Measurements from ENCODE around the gene NKAPD1. TPM values are rescaled to one million over a fixed set of nuclear protein-coding genes. Genes with fewer than 3 reads are reported as not detected.

NKAPD1 gene
- total and polyA plus RNA-seq, 2 of the 4 experiments (the other 2 are of a cell fraction), result 8.4 to 17.2 TPM

DNA sequence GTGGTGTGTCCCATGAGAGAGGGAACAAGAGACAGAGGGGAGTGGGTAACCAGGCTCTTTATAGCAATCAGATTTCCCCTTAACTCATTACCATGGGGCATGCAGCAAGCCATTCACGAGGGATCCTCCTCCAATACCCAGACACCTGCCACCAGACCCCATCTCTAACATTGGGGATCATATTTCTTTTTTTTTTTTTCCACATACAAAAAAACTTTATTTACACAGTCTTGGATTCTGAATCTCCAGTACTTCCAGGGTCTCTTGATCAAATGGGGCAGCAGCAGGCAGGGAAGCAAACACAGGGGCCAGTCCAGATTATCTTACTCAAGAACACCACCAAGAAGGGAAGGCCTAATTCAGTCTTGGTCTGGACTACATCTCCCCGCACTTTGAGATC, 44.6 kb upstream of the NKAPD1 start:
- no peaks in the 10 kb centered on the region for H3K4me1 ChIP-seq (ENCODE audit: control insufficient read depth, insufficient read depth, low read length)
- DNase-seq (no peak), ATAC-seq (ENCODE audit: low read depth) (no peak)
- 80% methylated on average over 1 of the region's 2 CpGs; no CpG with 5 or more reads in 1 of the 2 experiments for WGBS, 2 experiments (ENCODE audit: extremely low coverage in 2 of 2, insufficient read length in 1 of 2)
- H2AFZ ChIP-seq (replicated peaks; ENCODE audit: low read length, poor library complexity), result no peak overlapping the region
- H3K9me1 ChIP-seq (ENCODE audit: insufficient read depth, low read length), result no peaks in the 10 kb centered on the region
- no peak overlapping the region for H4K91ac ChIP-seq (ENCODE audit: insufficient read depth, low read depth, low read length)
- H3K4ac ChIP-seq (ENCODE audit: low read depth, low read length), result no peak overlapping the region
- H3K27me3 ChIP-seq (ENCODE audit: control insufficient read depth, insufficient read depth, low read length), result no peaks in the 10 kb centered on the region
- H2AK9ac ChIP-seq (replicated peaks; ENCODE audit: low read depth, low read length, poor library complexity), result no peak overlapping the region
- H4K8ac ChIP-seq (ENCODE audit: low read depth in 2 of 2, low read length in 2 of 2), result no peak overlapping the region
- no peaks in the 10 kb centered on the region for H4K20me1 ChIP-seq (ENCODE audit: insufficient read depth, low read length)
- POLR2A ChIA-PET (ENCODE audit: unreplicated experiment), result no interaction called here
- H3K4me2 ChIP-seq (ENCODE audit: low read depth, low read length), result no peak overlapping the region
- dilution Hi-C loops (cut with HindIII; ENCODE audit: low sequenced_read_pairs, unreplicated experiment) (no loop called here), in situ Hi-C loops (cut with MboI; ENCODE audit: low sequenced_read_pairs) (no loop called here), intact Hi-C loops (cut with micrococcal nuclease) (no loop called here)
- no peak for TF ChIP-seq RCOR1 (IDR thresholded peaks at IDR 0.05; ENCODE audit: insufficient replicate concordance, low read length)
- TF ChIP-seq MXI1 (IDR thresholded peaks at IDR 0.05; ENCODE audit: borderline replicate concordance, low read depth, low read length), result no peak
- TF ChIP-seq NFE2L2 (IDR thresholded peaks at IDR 0.05; ENCODE audit: low read depth, low read length), result no peak
- no peak for TF ChIP-seq RFX5 (IDR thresholded peaks at IDR 0.05; ENCODE audit: low read depth, low read length)
- no peak for TF ChIP-seq SMC3 (IDR thresholded peaks at IDR 0.05; ENCODE audit: low read depth, low read length)
- TF ChIP-seq, protein P1, sequence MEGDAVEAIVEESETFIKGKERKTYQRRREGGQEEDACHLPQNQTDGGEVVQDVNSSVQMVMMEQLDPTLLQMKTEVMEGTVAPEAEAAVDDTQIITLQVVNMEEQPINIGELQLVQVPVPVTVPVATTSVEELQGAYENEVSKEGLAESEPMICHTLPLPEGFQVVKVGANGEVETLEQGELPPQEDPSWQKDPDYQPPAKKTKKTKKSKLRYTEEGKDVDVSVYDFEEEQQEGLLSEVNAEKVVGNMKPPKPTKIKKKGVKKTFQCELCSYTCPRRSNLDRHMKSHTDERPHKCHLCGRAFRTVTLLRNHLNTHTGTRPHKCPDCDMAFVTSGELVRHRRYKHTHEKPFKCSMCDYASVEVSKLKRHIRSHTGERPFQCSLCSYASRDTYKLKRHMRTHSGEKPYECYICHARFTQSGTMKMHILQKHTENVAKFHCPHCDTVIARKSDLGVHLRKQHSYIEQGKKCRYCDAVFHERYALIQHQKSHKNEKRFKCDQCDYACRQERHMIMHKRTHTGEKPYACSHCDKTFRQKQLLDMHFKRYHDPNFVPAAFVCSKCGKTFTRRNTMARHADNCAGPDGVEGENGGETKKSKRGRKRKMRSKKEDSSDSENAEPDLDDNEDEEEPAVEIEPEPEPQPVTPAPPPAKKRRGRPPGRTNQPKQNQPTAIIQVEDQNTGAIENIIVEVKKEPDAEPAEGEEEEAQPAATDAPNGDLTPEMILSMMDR (conservative IDR thresholded peaks at IDR 0.05; ENCODE audit: low read depth, low read length), result no peak
- no peak for TF ChIP-seq FOS (IDR thresholded peaks at IDR 0.05; ENCODE audit: low read depth, low read length)
- peaks cover 14 to 32% of the 10 kb centered on the region in 2 experiments for H3K79me1 ChIP-seq (ENCODE audit: low read depth in 1 of 2, low read length in 2 of 2)
- H3K36me3 ChIP-seq (ENCODE audit: control insufficient read depth, insufficient read depth, low read length), result peaks cover 27% of the 10 kb centered on the region
- no peak overlapping the region for H2BK15ac ChIP-seq (ENCODE audit: low read depth, low read length)
- H2BK120ac ChIP-seq (ENCODE audit: low read depth, low read length), result no peak overlapping the region
- H2BK20ac ChIP-seq (ENCODE audit: low read depth, low read length), result no peak overlapping the region
- H2AK5ac ChIP-seq (ENCODE audit: low read depth, low read length), result no peak overlapping the region
- no peak overlapping the region for H3K23ac ChIP-seq (ENCODE audit: low read depth, low read length)
- H3K9ac ChIP-seq (ENCODE audit: low read depth, low read length), result no peak overlapping the region
- H3K56ac ChIP-seq (ENCODE audit: extremely low read depth, insufficient read depth, low read length), result no peak overlapping the region
- no peaks in the 10 kb centered on the region for H3K9me3 ChIP-seq (ENCODE audit: control insufficient read depth, insufficient read depth, low read length)
- no peak overlapping the region for H3K4me3 ChIP-seq (ENCODE audit: insufficient read depth, low read depth, low read length)
- no peak overlapping the region for H4K5ac ChIP-seq (ENCODE audit: low read depth, low read length)
- CTCF ChIA-PET, result no interaction called here
- H3K14ac ChIP-seq (replicated peaks; ENCODE audit: low read depth, low read length), result no peak overlapping the region
- no peak overlapping the region for H3K18ac ChIP-seq (ENCODE audit: low read depth, low read length)
- no peak overlapping the region for H2BK5ac ChIP-seq (ENCODE audit: low read depth, low read length, poor library complexity, severe bottlenecking)
- BruUV-seq (replicated peaks), result no TSS peak
- H3K27ac ChIP-seq (ENCODE audit: insufficient read depth, low read length), result no peak overlapping the region

All from IMR-90 (cell line).